Measurements from ENCODE around the gene HYAL2. TPM values are rescaled to one million over a fixed set of nuclear protein-coding genes. Genes with fewer than 3 reads are reported as not detected.
"Not testable (repeated sequence)": the region's sequence is repeated elsewhere in the genome, so short reads cannot be mapped to it uniquely, and the experiment has no call there.

Gene HYAL2
- total and polyA plus RNA-seq, 2 of the 8 experiments (the other 6 are each of a cell fraction or from before 2014, with no cell fraction given): 51.9 to 176 TPM

DNA sequence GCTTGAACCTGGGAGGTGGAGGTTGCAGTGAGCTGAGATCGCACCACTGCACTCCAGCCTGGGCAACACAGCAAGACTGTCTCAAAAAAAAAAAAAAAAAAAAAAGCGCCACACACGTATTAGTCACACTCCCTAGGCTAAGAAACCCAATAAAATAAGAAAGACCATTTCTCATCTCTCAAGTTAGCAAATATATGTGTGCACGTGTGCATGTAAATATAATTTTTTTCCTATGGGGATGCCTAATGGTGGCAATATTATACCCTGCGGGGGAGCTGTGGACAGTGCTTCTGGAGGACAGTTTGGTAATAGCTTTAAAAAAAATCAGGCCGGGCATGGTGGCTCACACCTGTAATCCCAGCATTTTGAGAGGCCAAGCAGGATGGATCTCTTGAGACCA is 38.4 kb downstream of the HYAL2 start:
- WGBS, 2 experiments (ENCODE audit: extremely low coverage in 1 of 2, insufficient coverage in 1 of 2, insufficient read length in 1 of 2, insufficient replicate concordance in 2 of 2, low coverage in 1 of 2, low lambda C conversion rate in 2 of 2, missing lambda C conversion rate in 1 of 2): 84% methylated on average over 4 of the region's 6 CpGs; no CpG with 5 or more reads in 1 of the 2 experiments
- H3K79me2 ChIP-seq (ENCODE audit: control insufficient read depth in 1 of 2, insufficient read depth in 2 of 2, low read length in 2 of 2); H3K4me3 ChIP-seq (ENCODE audit: extremely low read depth in 1 of 4, insufficient read depth in 2 of 4, low read depth in 3 of 4, low read length in 4 of 4); H2BK20ac ChIP-seq (ENCODE audit: low read length); H3K23me2 ChIP-seq (ENCODE audit: low read depth, low read length); H3K79me1 ChIP-seq (ENCODE audit: low read depth, low read length); FAIRE-seq; H3K4me2 ChIP-seq (ENCODE audit: insufficient read depth in 1 of 2, low read depth in 2 of 2, low read length in 2 of 2); H3K18ac ChIP-seq (ENCODE audit: extremely low read depth, low read length); H4K8ac ChIP-seq (ENCODE audit: extremely low read depth, insufficient read depth, low read length); H2BK12ac ChIP-seq (ENCODE audit: low read depth, low read length); H3K14ac ChIP-seq (ENCODE audit: insufficient read length); H3K9ac ChIP-seq (replicated peaks in 1 of 4; ENCODE audit: extremely low read depth in 1 of 4, low read depth in 3 of 4, low read length in 3 of 4); H2BK15ac ChIP-seq (ENCODE audit: low read length); H2BK5ac ChIP-seq (ENCODE audit: low read depth, low read length); H4K5ac ChIP-seq (ENCODE audit: insufficient read length, low read depth, low read length); H3K27me3 ChIP-seq (replicated peaks in 1 of 4; ENCODE audit: control insufficient read depth in 3 of 4, extremely low read depth in 1 of 4, insufficient read depth in 3 of 4, low read length in 3 of 4); H3K56ac ChIP-seq (replicated peaks; ENCODE audit: insufficient read length, low read depth, low read length); H3K27ac ChIP-seq (ENCODE audit: low read depth, low read length); H3K9me3 ChIP-seq (ENCODE audit: insufficient read depth in 2 of 2, low read depth in 1 of 2, low read length in 1 of 2); H3K4me1 ChIP-seq (replicated peaks in 1 of 4; ENCODE audit: control insufficient read depth in 3 of 4, insufficient read depth in 4 of 4, low read length in 3 of 4); DNase-seq (ENCODE audit: low read depth in 1 of 2, low spot score in 2 of 2); H2AK5ac ChIP-seq (ENCODE audit: low read depth, low read length); H3K4ac ChIP-seq (replicated peaks; ENCODE audit: insufficient read length, low read depth, low read length); H2AFZ ChIP-seq (ENCODE audit: low read length); H2BK120ac ChIP-seq (replicated peaks; ENCODE audit: low read depth, low read length); H4K91ac ChIP-seq (replicated peaks; ENCODE audit: insufficient read length, low read length); H3K23ac ChIP-seq (ENCODE audit: insufficient read length): not testable (repeated sequence)
- ChIA-PET POLR2A (ENCODE audit: partially characterized antibody) (interaction anchor here (0.6 to 1.7 kb wide), 8 partner anchors 9 to 543 kb away, joined by 3 to 9 read pairs (median 4); partner anchors contain the start of genes HYAL3 and NAA80), CTCF (ENCODE audit: partially characterized antibody) (interaction anchor here (0.6 to 53.5 kb wide), 8 partner anchors 9 to 63 kb away, joined by 3 to 2149 read pairs (median 4); partner anchors contain the start of genes GNAI2 and SLC38A3)
- H4K20me1 ChIP-seq (replicated peaks in 1 of 2; ENCODE audit: control insufficient read depth in 1 of 2, insufficient read depth in 2 of 2, low read length in 2 of 2): peaks cover 0 to 11% of the 10 kb centered on the region in 2 experiments
- H3K36me3 ChIP-seq (ENCODE audit: control insufficient read depth in 2 of 4, insufficient read depth in 4 of 4, low read length in 3 of 4): peaks cover 11 to 18% (median 13%) of the 10 kb centered on the region in 4 experiments
